NCI-H748 (cell line): ENCODE data around the gene RELL1.
"Not testable (repeated sequence)": the region's sequence is repeated elsewhere in the genome, so short reads cannot be mapped to it uniquely, and the experiment has no call there.

Source experiments
- DNase-seq: peaks from one replicate; lab custom pipeline; 2025; ENCODE audit not compliant: unreplicated experiment; lab: John Stamatoyannopoulos, UW

Gene RELL1

DNA sequence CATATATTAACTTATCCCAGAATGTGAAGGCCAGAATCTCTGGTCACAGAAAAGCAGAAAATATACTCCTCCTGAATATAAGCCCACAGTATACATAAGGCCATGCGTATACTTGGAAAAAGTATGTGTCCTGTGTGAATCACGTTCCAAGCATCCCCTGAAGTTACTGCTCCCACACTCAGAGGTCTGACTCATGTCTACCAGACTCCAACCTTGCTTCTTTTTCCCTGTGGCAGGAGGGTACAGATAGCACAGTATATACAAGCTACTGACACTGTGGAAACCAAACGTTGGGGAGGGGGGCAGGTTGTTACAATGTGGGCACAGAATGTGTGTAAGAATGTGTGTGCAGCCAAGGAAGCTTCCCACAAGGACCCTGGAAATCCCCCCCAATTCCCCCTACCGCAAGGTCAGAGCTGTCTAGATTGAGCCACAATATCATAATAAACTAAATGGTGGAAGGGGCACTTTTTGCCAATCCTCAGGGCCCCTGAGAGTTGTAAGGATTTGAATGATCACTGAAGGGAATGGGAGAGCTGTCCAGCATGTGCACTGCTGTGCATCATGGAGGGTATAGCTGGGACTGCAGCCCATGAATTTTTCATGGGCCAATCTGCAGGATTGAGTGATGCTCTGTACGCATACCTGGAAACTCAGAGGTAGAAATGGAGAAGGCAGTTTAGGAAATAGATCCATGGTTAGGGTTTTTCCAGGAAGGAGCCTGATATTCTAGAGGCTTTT is 7.4 kb upstream of the RELL1 start:
- DNase-seq, result no peak

- DNase-seq, result no peak
Measured at GRCh38 chr4:37693030-37693429, 6.9 kb upstream of the RELL1 start.

- no peak for DNase-seq
Measured at GRCh38 chr4:37690976-37691375, 4.8 kb upstream of the RELL1 start.

- DNase-seq, result no peak
Measured at GRCh38 chr4:37689353-37690095, 3.3 kb upstream of the RELL1 start.

DNA sequence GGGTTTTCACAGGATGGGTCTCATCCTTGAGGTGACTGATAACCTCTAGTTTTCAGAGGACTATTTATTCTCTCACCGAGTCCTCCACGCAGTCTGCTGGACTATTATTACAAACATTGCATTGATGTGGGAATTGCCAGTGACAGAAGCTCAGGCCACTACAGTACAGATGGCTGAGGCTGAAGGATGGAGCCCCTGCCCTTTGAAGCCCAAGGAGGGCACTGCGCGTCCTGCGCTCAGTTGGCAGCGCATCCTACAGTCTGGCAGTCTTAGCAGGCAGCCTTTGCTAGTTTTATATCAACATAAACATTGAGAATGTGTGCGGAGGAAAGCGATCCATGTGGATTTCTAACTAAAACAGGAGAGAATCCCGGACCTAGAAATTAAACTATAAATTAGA is 1.5 kb upstream of the RELL1 start:
- peak; percentile 22 for DNase-seq

- peak; percentile 66 for DNase-seq
Measured at GRCh38 chr4:37687194-37687562, 1.0 kb upstream of the RELL1 start.

DNA sequence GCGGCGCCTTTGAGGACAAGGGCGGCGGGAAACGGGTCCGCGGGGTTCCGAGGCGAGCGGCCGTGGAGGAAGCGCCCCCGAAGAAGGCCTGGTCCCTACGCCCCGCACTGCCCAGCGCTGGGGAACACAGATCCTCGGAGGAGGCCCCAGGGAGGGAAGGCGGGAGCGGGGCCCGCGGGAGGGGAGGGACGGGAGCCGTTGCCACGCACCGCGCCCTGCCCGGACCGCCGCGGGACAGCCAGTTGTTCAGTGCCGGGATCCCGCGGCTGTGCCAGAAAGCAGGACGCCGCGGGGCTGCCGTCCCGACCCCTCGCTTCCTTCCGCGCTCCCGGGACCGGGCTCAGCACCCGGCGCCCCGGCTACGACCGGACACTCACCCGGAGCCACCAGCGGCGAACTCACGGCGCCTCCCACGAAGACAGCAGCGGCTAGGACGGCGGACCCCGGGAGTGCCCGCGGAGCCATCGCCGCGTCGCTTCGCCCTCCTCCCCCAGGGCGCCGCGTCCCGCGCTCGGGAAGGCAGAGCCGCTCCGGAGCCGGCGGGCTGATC is 278 bp downstream of the RELL1 start:
- peak; percentile 54 for DNase-seq

DNA sequence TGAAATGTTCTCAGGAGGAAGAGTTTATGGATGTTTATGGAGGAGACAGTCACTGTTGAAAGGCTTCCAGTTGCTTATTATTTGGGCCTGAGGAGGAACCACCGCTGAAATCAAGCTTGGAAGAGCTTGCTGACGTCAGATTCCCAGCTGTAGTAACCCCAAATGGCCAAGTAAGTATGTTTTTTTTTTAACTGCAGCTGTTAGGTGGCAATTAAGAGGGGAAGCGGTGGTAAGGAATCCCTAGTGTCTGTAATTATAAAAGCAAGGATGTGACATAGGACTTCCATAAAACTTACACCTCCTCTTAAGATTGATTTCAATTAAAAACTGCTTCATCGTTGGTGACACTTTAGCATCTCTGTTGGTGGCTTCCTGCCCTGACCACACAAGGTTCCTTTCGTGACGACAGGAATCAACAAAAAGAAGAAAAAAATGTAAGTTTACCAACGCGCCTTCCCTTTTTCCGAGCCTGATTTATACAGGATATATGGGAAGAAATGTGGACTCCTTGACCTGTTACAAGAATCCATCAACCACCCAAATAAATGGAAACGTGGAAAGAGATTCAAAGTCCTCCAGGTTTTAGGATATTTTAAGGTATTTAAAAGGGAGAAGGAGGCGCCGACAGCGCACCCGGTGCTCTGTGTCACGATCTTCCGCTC is 884 bp downstream of the RELL1 start:
- DNase-seq, result peak; percentile 16

GRCh38 chr4:37684154-37684553 is 2.0 kb downstream of the RELL1 start:
- no peak for DNase-seq

DNA sequence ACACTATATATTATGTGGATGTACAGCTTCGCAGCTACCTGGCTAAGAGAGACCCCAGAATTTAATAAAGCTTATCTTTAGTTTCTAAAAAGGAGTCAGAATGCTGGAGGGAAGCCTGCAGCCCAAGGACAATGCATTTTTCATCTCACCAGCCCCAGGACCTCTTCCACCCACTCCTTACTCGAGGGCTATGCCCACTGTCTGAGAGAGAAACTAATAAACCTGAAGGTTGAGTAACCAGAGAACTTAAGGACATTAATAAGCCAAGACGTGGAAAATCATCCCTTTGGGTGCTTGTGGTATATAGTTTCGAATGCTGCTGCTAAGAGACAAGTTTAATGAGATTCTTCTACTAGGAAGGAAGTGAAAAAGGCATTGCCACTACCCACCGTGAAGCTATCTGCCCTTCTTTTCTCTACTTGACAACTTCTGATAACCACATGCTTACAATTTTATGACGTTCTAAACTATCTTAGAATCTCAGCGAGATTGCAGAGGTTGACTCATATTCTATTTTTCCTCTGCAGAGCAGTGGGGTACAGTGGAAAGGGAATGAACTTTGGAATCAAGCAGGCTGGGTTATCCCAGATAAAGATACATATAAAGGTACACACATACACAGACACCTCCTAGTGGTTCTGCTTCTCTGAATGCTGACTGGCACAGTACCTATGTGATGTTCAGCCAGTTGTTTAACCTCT is 3.3 kb downstream of the RELL1 start:
- DNase-seq, result no peak

- no peak for DNase-seq
Measured at GRCh38 chr4:37680089-37680488, 6.1 kb downstream of the RELL1 start.

- DNase-seq, result no peak
Measured at GRCh38 chr4:37679301-37679700, 6.9 kb downstream of the RELL1 start.

- no peak for DNase-seq
Measured at GRCh38 chr4:37678624-37679023, 7.6 kb downstream of the RELL1 start.

DNA sequence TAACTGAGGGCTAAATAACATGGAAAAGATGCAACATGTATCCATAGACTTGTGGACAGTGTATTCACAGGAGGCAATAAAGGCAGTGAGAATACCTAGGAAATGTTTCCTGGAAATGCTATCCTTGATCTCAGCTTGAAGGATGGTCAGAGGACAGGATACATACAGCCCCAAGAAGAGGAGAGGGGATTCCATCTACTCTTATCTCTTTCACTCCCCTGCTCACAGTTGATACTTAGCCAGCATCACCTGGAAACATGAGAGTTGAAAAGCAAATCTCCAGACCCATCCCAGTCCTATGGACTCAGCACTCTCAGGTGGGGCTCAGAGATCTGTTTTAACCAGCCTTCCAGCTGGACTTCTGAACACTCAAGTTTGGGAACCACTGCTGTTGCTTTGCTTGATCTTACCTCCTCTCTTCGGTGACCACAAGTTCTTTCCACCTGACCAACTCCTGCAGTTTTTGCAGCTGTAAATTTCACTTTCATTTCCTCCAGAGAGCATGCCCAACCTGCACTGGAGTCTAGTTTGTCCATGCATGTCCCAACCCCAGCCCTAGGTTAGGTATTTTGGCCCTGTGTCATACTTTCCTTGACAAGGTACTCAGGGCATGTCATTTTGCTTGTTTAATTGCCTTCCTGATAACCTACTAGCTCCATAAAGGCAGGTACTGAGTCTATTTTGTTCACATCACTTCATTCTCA is 10.4 kb downstream of the RELL1 start:
- no peak for DNase-seq

GRCh38 chr4:37674439-37674838 is 11.7 kb downstream of the RELL1 start:
- no peak for DNase-seq

DNA sequence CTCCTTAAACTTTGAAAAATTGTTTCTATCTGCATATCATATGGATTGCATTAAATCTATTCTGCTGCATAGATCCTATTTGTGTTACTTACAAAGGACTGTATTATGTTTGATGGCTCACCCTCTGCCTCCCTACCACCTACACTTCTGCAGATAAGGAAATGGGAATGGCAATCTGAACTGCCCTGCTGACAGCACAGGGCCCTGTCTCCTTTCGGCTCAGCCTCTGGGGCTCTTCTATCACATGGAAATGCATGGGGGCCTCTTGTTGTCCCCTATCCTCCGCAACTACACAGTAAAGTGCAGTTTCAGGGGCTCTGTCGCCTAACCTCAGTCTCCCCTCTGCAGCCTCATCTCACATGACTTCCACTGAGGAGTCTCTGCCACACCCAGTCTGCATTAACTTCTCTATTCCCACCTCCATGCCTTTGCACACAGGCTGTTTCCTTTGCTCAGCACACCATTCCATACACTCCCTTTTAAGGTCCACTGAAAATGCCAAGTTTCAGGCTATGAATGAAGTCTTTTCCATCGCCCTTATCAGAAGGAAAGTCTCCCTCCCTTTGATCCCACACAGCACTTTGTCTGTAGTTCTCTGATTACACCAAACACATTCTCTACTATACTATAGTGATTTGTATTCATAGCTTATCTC is 12.5 kb downstream of the RELL1 start:
- DNase-seq, result no peak

GRCh38 chr4:37671072-37671471 is 15.1 kb downstream of the RELL1 start:
- no peak for DNase-seq

GRCh38 chr4:37670249-37670648 is 15.9 kb downstream of the RELL1 start:
- no peak for DNase-seq

GRCh38 chr4:37669124-37669523 is 17.1 kb downstream of the RELL1 start:
- DNase-seq, result not testable (repeated sequence)
